MM.1S (cell line): Measurements from ENCODE around the gene LAD1.

ENCODE experiments used
- EZH2 ChIP-seq: fragments of 300-600 bp; sonication (generic); optimal IDR thresholded peaks from 2 replicates; pipeline ENCODE3; 2017; ENCODE audit warnings: low read depth, mild to moderate bottlenecking, antibody characterized with exemption, low read length, mixed read lengths
- TF ChIP-seq, protein P1 (sequence below): fragments of 300-600 bp; sonication (generic); IDR thresholded peaks from 2 replicates; pipeline ENCODE4 v1.5.1; 2016; ENCODE audit warnings: antibody characterized with exemption, low read length, mixed read lengths

DNA sequence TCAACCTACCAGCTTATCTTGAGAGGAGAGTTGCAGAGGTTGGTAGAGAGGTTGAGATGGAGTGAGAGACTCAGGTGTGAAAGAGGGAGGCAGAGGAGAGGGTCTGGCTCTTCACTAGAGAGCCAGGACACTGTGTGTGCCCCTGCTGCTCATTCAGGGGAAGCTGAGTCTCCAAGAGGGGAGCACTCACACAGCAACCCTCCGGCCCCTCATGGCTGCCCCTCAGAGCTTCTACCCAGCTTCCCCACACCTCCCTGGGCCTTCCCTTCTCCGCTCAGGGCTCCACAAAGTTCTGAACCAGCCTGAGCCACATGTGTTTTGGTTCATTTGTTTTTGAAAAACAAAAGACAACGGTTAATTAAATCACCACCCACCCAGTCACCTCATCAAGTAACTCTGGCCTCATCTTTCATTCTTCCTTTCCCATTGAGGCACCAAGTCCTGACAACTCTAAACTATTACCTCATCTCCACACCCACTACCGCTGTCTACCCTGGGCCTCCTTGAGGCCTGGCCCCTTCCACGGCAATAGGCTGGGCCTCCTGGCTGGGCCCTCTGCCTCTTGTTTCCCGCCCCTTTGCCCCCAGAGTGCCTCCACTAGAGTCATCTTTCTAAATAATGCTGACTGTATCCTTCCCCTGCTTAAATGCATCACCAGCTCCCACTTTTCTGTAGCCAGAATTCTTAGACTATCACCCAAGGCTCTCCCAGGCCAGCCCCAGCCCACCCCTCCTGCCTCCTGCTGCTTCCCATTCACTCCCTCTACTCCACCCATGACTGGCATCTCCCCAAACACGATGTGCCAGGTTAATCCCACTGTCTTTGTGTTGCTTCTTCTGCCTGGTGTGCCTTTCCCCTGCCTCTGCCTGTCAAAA lies 54.7 kb downstream of the LAD1 start:
- TF ChIP-seq, protein P1, sequence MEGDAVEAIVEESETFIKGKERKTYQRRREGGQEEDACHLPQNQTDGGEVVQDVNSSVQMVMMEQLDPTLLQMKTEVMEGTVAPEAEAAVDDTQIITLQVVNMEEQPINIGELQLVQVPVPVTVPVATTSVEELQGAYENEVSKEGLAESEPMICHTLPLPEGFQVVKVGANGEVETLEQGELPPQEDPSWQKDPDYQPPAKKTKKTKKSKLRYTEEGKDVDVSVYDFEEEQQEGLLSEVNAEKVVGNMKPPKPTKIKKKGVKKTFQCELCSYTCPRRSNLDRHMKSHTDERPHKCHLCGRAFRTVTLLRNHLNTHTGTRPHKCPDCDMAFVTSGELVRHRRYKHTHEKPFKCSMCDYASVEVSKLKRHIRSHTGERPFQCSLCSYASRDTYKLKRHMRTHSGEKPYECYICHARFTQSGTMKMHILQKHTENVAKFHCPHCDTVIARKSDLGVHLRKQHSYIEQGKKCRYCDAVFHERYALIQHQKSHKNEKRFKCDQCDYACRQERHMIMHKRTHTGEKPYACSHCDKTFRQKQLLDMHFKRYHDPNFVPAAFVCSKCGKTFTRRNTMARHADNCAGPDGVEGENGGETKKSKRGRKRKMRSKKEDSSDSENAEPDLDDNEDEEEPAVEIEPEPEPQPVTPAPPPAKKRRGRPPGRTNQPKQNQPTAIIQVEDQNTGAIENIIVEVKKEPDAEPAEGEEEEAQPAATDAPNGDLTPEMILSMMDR, result no peak
- no peak for TF ChIP-seq EZH2
